ENCODE data around the gene OR6C65.

The OR6C65 gene

GRCh38 chr12:55446326-55446725 lies 46.0 kb downstream of the OR6C65 start:
- no peak for DNase-seq (ENCODE audit: low spot score)

DNA sequence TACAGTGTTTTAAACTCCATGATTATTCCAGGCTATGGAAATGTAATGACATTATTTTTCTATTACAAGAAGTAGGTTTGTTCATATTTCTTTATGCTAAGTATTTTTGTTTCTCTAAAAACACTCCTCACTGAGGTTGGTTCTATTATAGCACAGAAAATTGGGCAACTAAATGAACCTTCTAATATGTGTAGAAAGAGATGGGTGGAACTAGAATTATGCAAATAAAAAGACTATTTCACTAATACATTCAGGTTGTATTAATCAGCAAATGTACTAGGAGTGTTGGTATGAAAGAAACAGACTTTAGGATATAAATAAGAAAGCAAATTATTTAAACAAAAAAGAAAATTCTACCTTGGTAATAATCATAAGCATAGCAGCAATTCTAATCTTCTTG lies 48.5 kb downstream of the OR6C65 start:
- no peak for DNase-seq (ENCODE audit: low spot score)
